ENCODE data around the gene RPUSD1.
"Not testable (repeated sequence)": the region's sequence is repeated elsewhere in the genome, so short reads cannot be mapped to it uniquely, and the experiment has no call there.

RPUSD1 gene

GRCh38 chr16:783404-784161 is 4.6 kb downstream of the RPUSD1 start:
- no peak for DNase-seq (ENCODE audit: low read depth)

DNA sequence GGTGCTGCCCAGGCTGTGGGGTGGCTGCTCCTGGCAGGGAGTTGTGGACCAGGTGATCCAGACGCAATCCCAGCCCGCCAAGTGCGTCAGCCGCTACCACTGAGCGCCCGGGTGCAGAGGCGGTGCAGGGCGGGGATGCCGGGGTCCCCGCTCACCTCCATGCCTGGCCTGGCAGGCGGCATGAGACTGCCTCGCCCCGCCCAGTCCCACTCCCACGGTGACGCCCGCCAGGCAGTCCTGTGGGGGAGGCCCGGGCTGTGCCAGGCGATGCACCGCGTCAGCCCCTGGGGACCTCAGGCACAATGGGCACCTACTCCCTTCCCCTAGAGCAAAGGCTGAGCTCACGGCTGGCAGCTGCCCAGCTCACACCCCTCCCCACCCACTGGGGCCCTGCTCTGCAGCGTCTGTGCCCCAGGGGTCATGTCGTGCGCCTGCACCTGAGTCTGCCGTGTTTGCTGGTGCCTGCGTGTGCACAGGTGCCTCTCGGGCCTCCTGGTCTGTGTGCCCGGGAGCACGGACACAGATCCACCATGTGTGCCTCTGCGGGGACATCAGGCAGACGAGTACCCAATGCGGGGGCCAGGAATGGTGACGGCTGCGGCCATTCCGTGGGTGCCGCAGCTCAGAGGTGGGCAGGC is 5.3 kb downstream of the RPUSD1 start:
- DNase-seq (ENCODE audit: low read depth), result no peak

- DNase-seq (ENCODE audit: low read depth), result no peak
Observed at GRCh38 chr16:782258-782657, 5.9 kb downstream of the RPUSD1 start.

DNA sequence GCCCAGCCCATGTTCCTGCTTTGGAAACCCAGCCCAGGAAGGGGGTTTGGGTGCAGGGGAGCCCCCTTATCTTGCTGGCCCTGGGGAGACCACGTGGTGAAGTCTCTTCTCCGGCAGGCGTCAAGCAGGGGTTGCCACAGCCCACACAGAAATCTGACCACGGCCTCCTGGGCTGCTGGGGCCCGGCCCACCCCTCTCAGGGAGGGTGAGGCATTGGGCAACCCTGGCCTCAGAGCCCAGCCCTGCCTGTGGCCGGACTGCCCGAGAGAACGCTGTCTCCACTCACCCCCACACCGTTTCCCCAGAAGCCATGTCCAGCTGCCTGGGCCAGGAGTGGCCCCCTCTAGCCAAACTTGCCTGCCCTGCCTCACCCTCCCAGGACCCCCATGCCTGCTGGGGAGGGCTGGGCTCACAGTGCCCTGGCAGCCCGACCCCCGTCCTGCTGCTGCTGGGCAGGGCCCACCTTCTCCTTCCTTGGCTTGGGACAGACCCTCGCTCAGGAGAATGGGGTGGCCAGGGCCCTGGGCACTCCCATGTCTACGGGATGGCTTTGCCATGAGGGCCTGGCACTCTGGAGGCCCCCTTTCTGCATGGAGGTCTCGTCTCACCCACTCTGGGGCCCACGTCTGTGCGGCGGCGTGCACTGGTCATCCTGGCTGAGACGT is 6.7 kb downstream of the RPUSD1 start:
- DNase-seq (ENCODE audit: low read depth), result no peak

GRCh38 chr16:780296-780695 is 7.9 kb downstream of the RPUSD1 start:
- DNase-seq (ENCODE audit: low read depth), result no peak

GRCh38 chr16:779561-779960 is 8.6 kb downstream of the RPUSD1 start:
- DNase-seq (ENCODE audit: low read depth), result no peak

DNA sequence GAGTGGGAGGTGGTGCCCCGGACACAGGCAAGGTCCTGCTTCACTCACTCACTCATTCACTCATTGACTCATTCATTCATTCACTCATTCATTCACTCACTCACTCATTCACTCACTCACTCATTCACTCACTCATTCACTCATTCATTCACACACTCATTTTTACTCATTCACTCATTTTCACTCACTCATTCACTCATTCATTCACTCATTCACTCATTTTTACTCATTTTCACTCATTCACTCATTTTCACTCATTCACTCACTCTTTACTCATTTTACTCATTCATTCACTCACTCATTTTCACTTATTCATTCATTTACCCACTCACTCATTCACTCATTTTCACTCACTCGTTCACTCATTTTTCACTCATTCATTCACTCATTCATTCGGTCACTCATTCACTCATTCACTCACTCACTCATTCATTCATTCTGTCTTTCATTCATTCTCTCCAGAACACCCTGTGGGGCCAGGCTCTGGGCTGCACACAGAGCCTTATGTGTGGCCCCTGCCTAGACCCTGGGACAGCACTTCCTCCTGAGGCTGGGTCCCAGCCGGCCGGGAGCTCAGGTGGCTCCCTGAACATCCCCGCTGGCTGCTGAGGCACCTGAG is 9.2 kb downstream of the RPUSD1 start:
- DNase-seq (ENCODE audit: low read depth), result no peak

- no peak for DNase-seq (ENCODE audit: low read depth)
Observed at GRCh38 chr16:778447-778846, 9.7 kb downstream of the RPUSD1 start.

- DNase-seq (ENCODE audit: low read depth), result no peak
Observed at GRCh38 chr16:777826-778225, 10.4 kb downstream of the RPUSD1 start.

GRCh38 chr16:776824-777223 is 11.4 kb downstream of the RPUSD1 start:
- no peak for DNase-seq (ENCODE audit: low read depth)

DNA sequence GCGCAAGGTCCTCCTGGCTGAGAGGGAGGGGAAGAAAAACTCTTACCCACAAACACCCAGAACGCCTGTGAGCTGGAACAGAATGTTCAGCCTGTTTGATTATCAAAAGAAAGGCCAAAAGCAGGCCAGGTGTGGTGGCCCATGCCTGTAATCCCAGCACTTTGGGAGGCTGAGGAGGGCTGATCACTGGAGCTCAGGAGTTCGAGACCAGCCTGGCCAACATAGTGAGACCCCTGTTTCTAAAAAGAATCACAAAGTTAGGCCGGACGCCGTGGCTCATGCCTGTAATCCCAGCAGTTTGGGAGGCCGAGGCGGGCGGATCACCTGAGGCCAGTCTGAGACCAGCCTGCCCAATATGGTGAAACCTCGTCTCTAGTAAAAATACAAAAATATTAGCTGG is 11.9 kb downstream of the RPUSD1 start:
- DNase-seq (ENCODE audit: low read depth), result not testable (repeated sequence)

DNA sequence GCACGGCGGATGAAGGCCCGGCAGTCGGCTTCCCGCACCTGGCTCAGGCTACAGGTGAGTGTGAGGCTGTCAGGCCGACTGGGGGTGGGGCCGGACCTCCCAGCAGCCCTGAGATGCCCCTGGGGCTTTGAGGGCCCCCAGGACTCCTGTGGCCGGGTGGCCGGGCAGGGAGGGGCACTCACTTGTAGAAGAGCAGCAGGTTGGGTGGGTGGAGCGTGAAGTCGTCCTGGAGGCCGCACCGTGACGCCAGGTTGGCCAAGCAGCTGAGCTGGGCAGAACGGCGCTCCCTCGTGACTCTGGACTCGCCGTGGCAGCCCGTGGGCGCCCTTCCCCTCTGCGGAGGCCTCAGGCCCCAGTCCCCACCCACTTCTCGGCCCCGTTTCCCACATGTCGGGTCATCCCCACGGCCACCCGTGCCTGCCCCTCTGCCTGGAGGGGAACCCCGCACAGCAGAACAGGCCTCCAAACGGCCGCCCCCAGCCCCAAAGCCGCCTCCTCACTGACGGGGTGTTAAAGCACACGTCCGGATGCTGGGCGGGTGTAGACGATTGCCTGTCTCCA is 12.9 kb downstream of the RPUSD1 start:
- no peak for DNase-seq (ENCODE audit: low read depth)

DNA sequence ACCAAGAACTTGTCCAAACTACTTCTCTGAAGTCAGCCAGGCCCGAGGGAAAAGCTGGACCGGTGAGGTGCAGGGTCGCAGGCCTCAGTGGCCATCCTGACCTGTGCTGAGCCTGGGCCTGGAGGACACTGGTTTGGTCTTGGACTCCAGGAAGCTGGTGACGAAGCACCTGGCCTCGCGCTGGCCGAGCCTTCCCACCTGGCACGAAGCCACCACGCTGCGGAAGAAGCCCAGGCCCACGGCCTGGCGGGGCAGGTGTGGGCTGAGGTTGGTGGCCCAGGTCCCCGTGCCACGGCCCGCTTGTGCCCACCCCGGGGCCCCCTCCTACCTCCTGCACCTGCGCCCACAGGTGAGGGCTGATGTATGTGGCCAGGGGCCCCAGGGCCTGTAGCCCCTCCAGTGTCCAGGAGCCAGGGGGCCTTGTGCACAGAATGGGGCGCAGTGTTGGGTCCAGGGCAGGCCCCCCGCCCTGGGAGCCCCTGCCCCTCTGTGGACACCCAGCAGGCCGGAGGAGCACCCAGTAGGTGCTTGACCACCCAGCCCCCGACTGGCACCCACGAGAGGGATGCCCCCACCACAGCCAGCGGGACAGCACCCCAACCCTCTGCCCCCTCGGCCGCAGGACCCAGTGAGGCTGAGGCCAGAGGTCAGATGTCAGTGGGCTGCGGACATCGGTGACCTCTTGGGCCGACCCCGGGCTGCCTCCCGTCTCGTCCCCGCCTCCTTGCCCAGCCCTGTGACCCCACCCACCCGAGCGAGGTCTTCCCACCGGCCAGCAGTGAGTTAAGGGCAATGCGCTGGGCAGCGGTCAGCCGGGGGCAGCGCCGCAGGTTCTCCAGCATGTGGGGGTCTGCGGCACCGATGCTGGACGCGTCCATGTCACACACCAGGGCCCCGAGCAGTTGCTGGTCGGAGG is 13.8 kb downstream of the RPUSD1 start:
- DNase-seq (ENCODE audit: low read depth), result no peak

DNA sequence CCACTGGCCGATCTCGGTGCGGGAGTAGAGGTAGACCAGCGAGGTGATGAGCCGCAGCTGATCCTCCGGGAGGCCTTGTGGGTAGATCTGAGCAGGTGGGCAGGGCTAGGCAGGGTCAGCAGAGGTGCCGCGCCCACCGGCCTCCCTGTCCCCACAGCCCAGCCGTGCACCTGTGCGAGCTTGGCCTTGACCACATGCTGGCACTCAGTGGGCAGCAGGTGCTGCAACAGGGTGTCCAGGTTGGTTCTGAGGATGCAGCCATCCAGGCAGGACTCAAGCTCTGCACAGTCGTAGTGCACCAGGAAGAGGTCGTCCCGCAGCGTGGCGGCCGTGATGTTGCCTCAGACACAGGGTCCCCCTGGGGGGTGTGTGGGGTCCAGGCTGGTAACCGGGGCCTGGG is 15.2 kb downstream of the RPUSD1 start:
- no peak for DNase-seq (ENCODE audit: low read depth)

DNA sequence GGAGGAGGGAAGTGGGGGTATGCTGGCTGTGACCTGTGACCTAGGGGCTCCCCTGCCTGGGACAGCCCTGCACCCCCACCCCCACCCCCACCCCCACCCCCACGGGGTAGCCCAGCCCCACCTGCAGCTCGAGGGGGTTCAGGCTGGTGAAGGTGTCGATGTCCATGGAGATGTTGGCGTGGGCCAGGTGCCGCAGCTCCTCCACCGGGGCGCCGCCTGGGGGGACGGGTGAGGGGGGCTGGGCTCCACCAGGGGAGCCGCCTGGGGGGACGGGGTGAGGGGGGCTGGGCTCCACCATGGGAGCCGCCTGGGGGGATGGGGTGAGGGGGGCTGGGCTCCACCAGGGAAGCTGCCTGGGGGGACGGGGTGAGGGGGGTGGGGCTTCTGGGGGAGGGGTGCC is 17.8 kb downstream of the RPUSD1 start:
- no peak for DNase-seq (ENCODE audit: low read depth)

GRCh38 chr16:769934-770333 is 18.2 kb downstream of the RPUSD1 start:
- DNase-seq (ENCODE audit: low read depth), result no peak

GRCh38 chr16:769184-769784 is 18.9 kb downstream of the RPUSD1 start:
- no peak for DNase-seq (ENCODE audit: low read depth)

DNA sequence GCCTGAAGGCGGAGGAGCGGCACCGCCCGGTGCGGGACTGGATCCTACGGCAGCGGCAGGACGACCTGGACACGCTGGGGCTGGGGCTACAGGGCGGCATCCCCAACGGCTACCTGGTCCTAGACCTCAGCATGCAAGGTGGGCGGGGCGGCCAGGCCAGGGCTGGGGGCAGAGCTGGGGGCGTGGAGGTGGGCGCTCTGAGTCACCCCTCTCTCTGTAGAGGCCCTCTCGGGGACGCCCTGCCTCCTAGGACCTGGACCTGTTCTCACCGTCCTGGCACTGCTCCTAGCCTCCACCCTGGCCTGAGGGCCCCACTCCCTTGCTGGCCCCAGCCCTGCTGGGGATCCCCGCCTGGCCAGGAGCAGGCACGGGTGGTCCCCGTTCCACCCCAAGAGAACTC is 19.8 kb downstream of the RPUSD1 start:
- no peak for DNase-seq (ENCODE audit: low read depth)

DNA sequence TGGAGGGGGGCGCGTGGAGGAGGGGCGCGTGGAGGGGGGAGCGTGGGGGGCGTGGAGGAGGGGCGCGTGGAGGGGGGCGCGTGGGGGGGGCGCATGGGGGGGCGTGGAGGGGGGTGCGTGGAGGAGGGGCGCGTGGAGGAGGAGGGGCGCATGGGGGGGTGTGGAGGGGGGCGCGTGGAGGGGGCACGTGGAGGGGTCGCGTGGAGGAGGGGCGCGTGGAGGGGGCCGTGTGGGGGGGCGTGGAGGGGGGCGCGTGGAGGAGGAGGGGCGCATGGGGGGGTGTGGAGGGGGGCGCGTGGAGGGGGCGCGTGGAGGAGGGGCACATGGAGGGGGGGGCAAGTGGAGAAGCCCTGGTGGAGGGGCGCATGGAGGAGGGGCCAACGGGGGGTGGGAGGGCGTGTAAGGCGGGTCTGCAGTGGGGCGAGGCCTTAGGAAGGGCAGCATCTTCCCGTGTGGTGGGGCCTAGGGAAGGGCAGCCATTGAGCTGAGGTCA is 20.4 kb downstream of the RPUSD1 start:
- no peak for DNase-seq (ENCODE audit: low read depth)

DNA sequence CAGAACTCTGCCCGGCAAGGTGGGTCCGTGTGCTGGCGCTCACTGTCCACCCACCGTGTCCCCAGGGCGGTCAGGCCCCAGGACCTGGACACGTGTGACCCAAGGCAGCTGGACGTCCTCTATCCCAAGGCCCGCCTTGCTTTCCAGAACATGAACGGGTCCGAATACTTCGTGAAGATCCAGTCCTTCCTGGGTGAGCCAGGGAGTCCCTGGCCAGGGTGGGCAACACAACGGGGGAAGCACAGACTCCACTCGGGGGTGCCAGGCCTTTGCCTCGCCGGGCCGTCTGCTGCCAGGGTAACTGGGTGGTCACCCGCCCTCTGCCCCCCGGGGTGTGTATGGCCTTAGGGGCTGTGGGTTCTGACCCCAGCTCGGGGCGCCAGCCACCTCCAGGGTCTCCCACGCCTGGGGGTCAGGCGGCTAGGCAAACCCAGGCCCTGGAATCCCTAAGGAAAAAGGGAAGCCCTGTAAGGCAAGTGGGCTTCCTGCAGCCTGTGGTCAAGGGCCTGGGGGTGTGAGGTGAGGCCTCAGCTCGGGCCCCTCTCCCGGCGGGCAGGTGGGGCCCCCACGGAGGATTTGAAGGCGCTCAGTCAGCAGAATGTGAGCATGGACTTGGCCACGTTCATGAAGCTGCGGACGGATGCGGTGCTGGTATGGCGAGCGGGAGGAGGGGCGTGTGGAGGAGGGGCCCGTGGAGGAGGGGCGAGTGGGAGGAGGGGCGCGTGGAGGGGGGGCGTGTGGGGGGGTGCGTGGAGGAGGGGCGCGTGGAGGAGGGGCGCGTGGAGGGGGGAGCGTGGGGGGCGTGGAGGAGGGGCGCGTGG is 21.2 kb downstream of the RPUSD1 start:
- DNase-seq (ENCODE audit: low read depth), result no peak
